ENCODE results near the gene MACROD1.

The MACROD1 gene

GRCh38 chr11:64015935-64016845 lies 149.7 kb downstream of the MACROD1 start:
- DNase-seq (ENCODE audit: low read depth, low spot score), result no peak

- no peak for DNase-seq (ENCODE audit: low read depth, low spot score)
Observed at GRCh38 chr11:64015510-64015909, 150.4 kb downstream of the MACROD1 start.

GRCh38 chr11:64014356-64014755 lies 151.6 kb downstream of the MACROD1 start:
- DNase-seq (ENCODE audit: low read depth, low spot score), result no peak

- DNase-seq (ENCODE audit: low read depth, low spot score), result no peak
Observed at GRCh38 chr11:64013141-64013896, 152.6 kb downstream of the MACROD1 start.

- DNase-seq (ENCODE audit: low read depth, low spot score), result no peak
Observed at GRCh38 chr11:64011371-64011770, 154.5 kb downstream of the MACROD1 start.

GRCh38 chr11:64010783-64011182 lies 155.1 kb downstream of the MACROD1 start:
- no peak for DNase-seq (ENCODE audit: low read depth, low spot score)

- DNase-seq (ENCODE audit: low read depth, low spot score), result no peak
Observed at GRCh38 chr11:64009710-64010109, 156.2 kb downstream of the MACROD1 start.

GRCh38 chr11:64008914-64009633 lies 156.8 kb downstream of the MACROD1 start:
- no peak for DNase-seq (ENCODE audit: low read depth, low spot score)

- DNase-seq (ENCODE audit: low read depth, low spot score), result no peak
Observed at GRCh38 chr11:64008283-64008913, 157.5 kb downstream of the MACROD1 start.

GRCh38 chr11:64007629-64008282 lies 158.2 kb downstream of the MACROD1 start:
- peak; percentile 61 for DNase-seq (ENCODE audit: low read depth, low spot score)

- peak; percentile 64 for DNase-seq (ENCODE audit: low read depth, low spot score)
Observed at GRCh38 chr11:64007160-64007628, 158.7 kb downstream of the MACROD1 start.

GRCh38 chr11:64006398-64006797 lies 159.5 kb downstream of the MACROD1 start:
- DNase-seq (ENCODE audit: low read depth, low spot score), result no peak

GRCh38 chr11:64005691-64006090 lies 160.2 kb downstream of the MACROD1 start:
- no peak for DNase-seq (ENCODE audit: low read depth, low spot score)

GRCh38 chr11:64004590-64004984 lies 161.3 kb downstream of the MACROD1 start:
- peak; percentile 53 for DNase-seq (ENCODE audit: low read depth, low spot score)

GRCh38 chr11:64003807-64004589 lies 161.9 kb downstream of the MACROD1 start:
- DNase-seq (ENCODE audit: low read depth, low spot score), result peak; percentile 74

GRCh38 chr11:64001484-64002420 lies 164.2 kb downstream of the MACROD1 start:
- DNase-seq (ENCODE audit: low read depth, low spot score), result no peak

- DNase-seq (ENCODE audit: low read depth, low spot score), result no peak
Observed at GRCh38 chr11:64000740-64001483, 165.0 kb downstream of the MACROD1 start.

GRCh38 chr11:64000026-64000739 lies 165.7 kb downstream of the MACROD1 start:
- peak; percentile 90 for DNase-seq (ENCODE audit: low read depth, low spot score)
